Measurements from ENCODE around the gene VWA2.

Gene VWA2

GRCh38 chr10:114256008-114256765, 17.1 kb downstream of the VWA2 start (continued):
- TF ChIP-seq, protein P1, sequence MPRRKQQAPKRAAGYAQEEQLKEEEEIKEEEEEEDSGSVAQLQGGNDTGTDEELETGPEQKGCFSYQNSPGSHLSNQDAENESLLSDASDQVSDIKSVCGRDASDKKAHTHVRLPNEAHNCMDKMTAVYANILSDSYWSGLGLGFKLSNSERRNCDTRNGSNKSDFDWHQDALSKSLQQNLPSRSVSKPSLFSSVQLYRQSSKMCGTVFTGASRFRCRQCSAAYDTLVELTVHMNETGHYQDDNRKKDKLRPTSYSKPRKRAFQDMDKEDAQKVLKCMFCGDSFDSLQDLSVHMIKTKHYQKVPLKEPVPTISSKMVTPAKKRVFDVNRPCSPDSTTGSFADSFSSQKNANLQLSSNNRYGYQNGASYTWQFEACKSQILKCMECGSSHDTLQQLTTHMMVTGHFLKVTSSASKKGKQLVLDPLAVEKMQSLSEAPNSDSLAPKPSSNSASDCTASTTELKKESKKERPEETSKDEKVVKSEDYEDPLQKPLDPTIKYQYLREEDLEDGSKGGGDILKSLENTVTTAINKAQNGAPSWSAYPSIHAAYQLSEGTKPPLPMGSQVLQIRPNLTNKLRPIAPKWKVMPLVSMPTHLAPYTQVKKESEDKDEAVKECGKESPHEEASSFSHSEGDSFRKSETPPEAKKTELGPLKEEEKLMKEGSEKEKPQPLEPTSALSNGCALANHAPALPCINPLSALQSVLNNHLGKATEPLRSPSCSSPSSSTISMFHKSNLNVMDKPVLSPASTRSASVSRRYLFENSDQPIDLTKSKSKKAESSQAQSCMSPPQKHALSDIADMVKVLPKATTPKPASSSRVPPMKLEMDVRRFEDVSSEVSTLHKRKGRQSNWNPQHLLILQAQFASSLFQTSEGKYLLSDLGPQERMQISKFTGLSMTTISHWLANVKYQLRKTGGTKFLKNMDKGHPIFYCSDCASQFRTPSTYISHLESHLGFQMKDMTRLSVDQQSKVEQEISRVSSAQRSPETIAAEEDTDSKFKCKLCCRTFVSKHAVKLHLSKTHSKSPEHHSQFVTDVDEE (CRISPR knock-in tag; IDR thresholded peaks at IDR 0.05): no peak

DNA sequence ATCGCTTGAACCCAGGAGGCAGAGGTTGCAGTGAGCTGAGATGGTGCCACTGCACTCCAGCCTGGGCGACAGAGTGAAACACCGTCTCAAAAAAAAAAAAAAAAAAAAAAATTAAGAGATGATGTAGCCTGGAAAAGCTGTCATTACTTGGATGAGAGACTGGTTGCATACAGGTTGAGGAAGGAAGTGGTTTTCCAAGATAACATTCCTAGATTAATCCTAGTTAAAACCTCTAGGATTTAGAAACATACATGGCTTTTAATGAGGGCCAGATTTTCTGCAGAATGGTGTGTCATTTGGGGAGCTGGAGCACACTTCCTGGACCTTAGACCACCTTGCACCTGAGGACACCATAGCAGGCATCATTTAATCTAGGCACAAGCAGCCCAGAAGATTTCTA, 17.8 kb downstream of the VWA2 start:
- ATAC-seq: no peak
- TF ChIP-seq BACH2 (CRISPR knock-in tag; IDR thresholded peaks at IDR 0.05; ENCODE audit: borderline replicate concordance) (no peak), CREB5 (CRISPR knock-in tag; IDR thresholded peaks at IDR 0.05; ENCODE audit: low read depth) (no peak), POU6F1 (CRISPR knock-in tag; IDR thresholded peaks at IDR 0.05; ENCODE audit: borderline replicate concordance, low read depth) (no peak), RARB (CRISPR knock-in tag; IDR thresholded peaks at IDR 0.05) (no peak)

DNA sequence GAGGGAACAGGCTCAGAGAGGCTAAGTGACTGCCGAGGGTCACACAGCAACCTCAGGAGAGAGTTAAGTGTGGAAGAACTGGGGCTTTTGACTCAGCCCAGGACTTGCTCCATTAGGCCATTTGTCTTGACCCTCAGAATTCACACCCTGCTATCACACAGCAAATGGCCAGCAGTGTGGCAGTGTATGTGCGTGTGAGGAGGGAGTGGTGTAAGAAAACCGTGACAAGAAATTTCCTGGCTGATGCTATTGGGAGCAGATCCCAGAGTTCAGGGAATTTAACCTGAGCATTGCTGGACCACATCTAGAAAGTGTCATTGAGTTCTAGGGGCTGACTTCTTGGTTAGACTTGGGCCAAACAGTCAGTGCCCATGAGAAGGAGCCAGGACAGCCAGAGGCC, 18.4 kb downstream of the VWA2 start:
- no peak for ATAC-seq
- no peak for TF ChIP-seq CREB5 (CRISPR knock-in tag; IDR thresholded peaks at IDR 0.05; ENCODE audit: low read depth)
- no peak for TF ChIP-seq RARB (CRISPR knock-in tag; IDR thresholded peaks at IDR 0.05)
- no peak for TF ChIP-seq ZNF8 (CRISPR knock-in tag; IDR thresholded peaks at IDR 0.05)
- TF ChIP-seq ZFP3 (CRISPR knock-in tag; IDR thresholded peaks at IDR 0.05): no peak
- no peak for TF ChIP-seq ZNF70 (CRISPR knock-in tag; IDR thresholded peaks at IDR 0.05)
- TF ChIP-seq CSRNP3 (CRISPR knock-in tag; IDR thresholded peaks at IDR 0.05): no peak
- no peak for TF ChIP-seq ESRRG (CRISPR knock-in tag; IDR thresholded peaks at IDR 0.05)
- TF ChIP-seq GLIS3 (CRISPR knock-in tag; IDR thresholded peaks at IDR 0.05): no peak
- TF ChIP-seq TCF4 (CRISPR knock-in tag; IDR thresholded peaks at IDR 0.05; ENCODE audit: borderline replicate concordance): no peak
- TF ChIP-seq TOX (CRISPR knock-in tag; IDR thresholded peaks at IDR 0.05; ENCODE audit: borderline replicate concordance): no peak
- no peak for TF ChIP-seq SNAI2 (CRISPR knock-in tag; IDR thresholded peaks at IDR 0.05)
- no peak for TF ChIP-seq CSDC2 (CRISPR knock-in tag; IDR thresholded peaks at IDR 0.05)
- TF ChIP-seq BACH2 (CRISPR knock-in tag; IDR thresholded peaks at IDR 0.05; ENCODE audit: borderline replicate concordance): no peak

DNA sequence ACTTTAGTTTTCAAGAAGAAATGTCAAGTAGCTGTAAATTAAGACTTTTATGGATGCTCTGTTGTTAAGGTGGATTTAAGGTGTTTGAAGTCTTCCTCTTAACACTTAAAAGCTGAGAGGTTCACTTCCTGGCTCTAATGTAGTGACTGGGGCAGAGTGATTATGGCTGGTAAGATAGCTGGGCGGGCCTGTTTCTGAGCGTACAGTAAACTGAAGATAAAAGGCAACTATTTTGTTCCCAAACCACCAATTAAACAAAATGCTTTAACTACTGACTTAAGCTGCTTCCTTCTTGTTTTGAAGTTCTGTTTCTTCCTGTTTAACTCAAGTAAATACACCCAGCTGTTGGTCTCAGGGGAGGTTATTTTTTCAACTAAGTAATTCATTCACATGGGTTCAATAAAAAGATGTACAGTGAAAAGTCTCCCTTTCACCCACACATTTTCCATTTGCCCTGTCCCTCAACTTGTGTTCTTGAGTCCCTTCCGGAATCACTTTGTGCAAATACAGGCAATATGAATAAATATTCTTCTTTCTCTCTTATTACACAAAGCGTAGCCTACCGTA, 19.3 kb downstream of the VWA2 start:
- TF ChIP-seq OSR1 (CRISPR knock-in tag; IDR thresholded peaks at IDR 0.05) (no peak), ESRRG (CRISPR knock-in tag; IDR thresholded peaks at IDR 0.05) (no peak), RARB (CRISPR knock-in tag; IDR thresholded peaks at IDR 0.05) (no peak), CREB5 (CRISPR knock-in tag; IDR thresholded peaks at IDR 0.05; ENCODE audit: low read depth) (no peak), ZFP3 (CRISPR knock-in tag; IDR thresholded peaks at IDR 0.05) (no peak), PPARA (CRISPR knock-in tag; IDR thresholded peaks at IDR 0.05; ENCODE audit: borderline replicate concordance) (no peak), ZC3H10 (CRISPR knock-in tag; IDR thresholded peaks at IDR 0.05) (no peak), BACH2 (CRISPR knock-in tag; IDR thresholded peaks at IDR 0.05; ENCODE audit: borderline replicate concordance) (no peak), CSDC2 (CRISPR knock-in tag; IDR thresholded peaks at IDR 0.05) (no peak), TCF4 (CRISPR knock-in tag; IDR thresholded peaks at IDR 0.05; ENCODE audit: borderline replicate concordance) (no peak), ZFP30 (CRISPR knock-in tag; IDR thresholded peaks at IDR 0.05) (no peak)
- TF ChIP-seq, protein P1 (CRISPR knock-in tag; IDR thresholded peaks at IDR 0.05): no peak
- no peak for ATAC-seq

Data from SK-N-SH treated with all-trans-retinoic acid at 6 μM for 48 hours (cell line).